HepG2 (cell line): ENCODE results near the gene SYMPK. TPM values are rescaled to one million over a fixed set of nuclear protein-coding genes. Genes with fewer than 3 reads are reported as not detected.

Experiments used
- ASH2L ChIP-seq: fragments of 300-600, 200-600 bp; sonication (generic); IDR thresholded peaks from 2 replicates; pipeline ENCODE4 v1.7.0; 2017; ENCODE audit warnings: low read depth, mild to moderate bottlenecking, moderate library complexity, mixed read lengths, low read length; ENCODE audit not compliant: insufficient read length
- CHD2 ChIP-seq: IDR thresholded peaks from 2 replicates; pipeline ENCODE4 v1.6.1; 2011; ENCODE audit warnings: low read depth, low read length, improper control_type of control experiment
- FOXJ3 ChIP-seq: sonication (generic); formaldehyde crosslinking; IDR thresholded peaks from 2 replicates; pipeline ENCODE4 v1.4.0; 2020; ENCODE audit warnings: missing genetic modification reagents, mild to moderate bottlenecking, borderline replicate concordance
- GABPB1 ChIP-seq: IDR thresholded peaks from 2 replicates; pipeline ENCODE4 v1.6.1; 2016; ENCODE audit warnings: mild to moderate bottlenecking, missing genetic modification reagents, moderate library complexity, missing compliant biosample characterization
- GATAD2A ChIP-seq: IDR thresholded peaks from 2 replicates; pipeline ENCODE4 v1.6.1; 2016
- HDAC1 ChIP-seq: sonication (generic); formaldehyde crosslinking; IDR thresholded peaks from 2 replicates; pipeline ENCODE4 v1.5.1; 2020; ENCODE audit warnings: mild to moderate bottlenecking, missing genetic modification reagents
- HMGA1 ChIP-seq: sonication (generic); formaldehyde crosslinking; conservative IDR thresholded peaks from 2 replicates; pipeline ENCODE4 v1.4.0; 2020; ENCODE audit warnings: missing genetic modification reagents
- IRX3 ChIP-seq: sonication (generic); formaldehyde crosslinking; IDR thresholded peaks from 2 replicates; pipeline ENCODE4 v1.8.1; 2023; ENCODE audit warnings: mild to moderate bottlenecking, low read depth, missing genetic modification reagents, borderline replicate concordance
- MTA1 ChIP-seq: sonication (generic); formaldehyde crosslinking; IDR thresholded peaks from 2 replicates; pipeline ENCODE4 v1.4.0; 2020; ENCODE audit warnings: missing genetic modification reagents, mild to moderate bottlenecking, borderline replicate concordance
- NFYB ChIP-seq: sonication (generic); formaldehyde crosslinking; IDR thresholded peaks from 2 replicates; pipeline ENCODE4 v1.4.0; 2020; ENCODE audit warnings: missing genetic modification reagents
- PATZ1 ChIP-seq: sonication (generic); formaldehyde crosslinking; IDR thresholded peaks from 2 replicates; pipeline ENCODE4 v1.4.0; 2020; ENCODE audit warnings: missing genetic modification reagents
- RCOR2 ChIP-seq: IDR thresholded peaks from 2 replicates; pipeline ENCODE4 v1.6.1; 2016; ENCODE audit warnings: missing biosample characterization, missing genetic modification reagents
- RELA ChIP-seq: sonication (generic); formaldehyde crosslinking; IDR thresholded peaks from 2 replicates; pipeline ENCODE4 v1.4.0; 2020; ENCODE audit warnings: missing genetic modification reagents
- REPIN1 ChIP-seq: sonication (generic); formaldehyde crosslinking; IDR thresholded peaks from 2 replicates; pipeline ENCODE4 v1.8.0; 2022; ENCODE audit warnings: missing genetic modification reagents, low read depth, mild to moderate bottlenecking, borderline replicate concordance
- SP4 ChIP-seq: sonication (generic); formaldehyde crosslinking; IDR thresholded peaks from 2 replicates; pipeline ENCODE4 v1.8.1; 2023; ENCODE audit warnings: mild to moderate bottlenecking, missing genetic modification reagents
- TAF1 ChIP-seq: sonication (generic); formaldehyde crosslinking; IDR thresholded peaks from 2 replicates; pipeline ENCODE4 v1.4.0; 2020; ENCODE audit warnings: missing genetic modification reagents
- TGIF2 ChIP-seq: IDR thresholded peaks from 2 replicates; pipeline ENCODE4 v1.6.1; 2016; ENCODE audit warnings: control low read depth, missing compliant biosample characterization
- ZEB1 ChIP-seq: IDR thresholded peaks from 2 replicates; pipeline ENCODE4 v1.6.1; 2012; ENCODE audit warnings: mild to moderate bottlenecking, low read depth, inconsistent platforms; ENCODE audit not compliant: insufficient replicate concordance
- ZFP91 ChIP-seq: sonication (generic); formaldehyde crosslinking; IDR thresholded peaks from 2 replicates; pipeline ENCODE4 v1.9.0; 2022; ENCODE audit warnings: missing genetic modification reagents, mild to moderate bottlenecking, borderline replicate concordance
- ZNF160 ChIP-seq: sonication (generic); formaldehyde crosslinking; IDR thresholded peaks from 2 replicates; pipeline ENCODE4 v1.8.0; 2022; ENCODE audit warnings: mild to moderate bottlenecking, inconsistent platforms, missing genetic modification reagents
- ZNF276 ChIP-seq: sonication (generic); formaldehyde crosslinking; IDR thresholded peaks from 2 replicates; pipeline ENCODE4 v1.4.0; 2020; ENCODE audit warnings: mild to moderate bottlenecking, low read depth, missing genetic modification reagents
- ZNF30 ChIP-seq: sonication (generic); formaldehyde crosslinking; IDR thresholded peaks from 2 replicates; pipeline ENCODE4 v1.5.0; 2020; ENCODE audit warnings: mild to moderate bottlenecking, missing genetic modification reagents
- ZNF335 ChIP-seq: sonication (generic); formaldehyde crosslinking; IDR thresholded peaks from 2 replicates; pipeline ENCODE4 v1.4.0; 2020; ENCODE audit warnings: missing genetic modification reagents
- ZNF503 ChIP-seq: sonication (generic); formaldehyde crosslinking; IDR thresholded peaks from 2 replicates; pipeline ENCODE4 v1.4.0; 2020; ENCODE audit warnings: missing genetic modification reagents
- polyA plus RNA-seq, 8 experiments: library from polyadenylated mRNA; depleted of rRNA in 3 of 8; stranded (reverse) in 7 of 8; unstranded in 1 of 8; fragments of >200 nt; fragmentation: Illumina TruSeq in 4 of 8; extraction: Trizol in 4 of 8; gene quantifications; 2 replicates each; pipeline versions ENCODE4 v1.2.1 to v1.2.3, GENCODE V29; 2011 to 2016; ENCODE audit warnings: low read depth in 4 of 8, missing spikeins in 1 of 8, mixed read lengths in 1 of 8; ENCODE audit not compliant: insufficient read depth in 1 of 8
- total RNA-seq, 5 experiments: library from RNA; depleted of rRNA; stranded (reverse); fragments of >200 nt; fragmentation: Illumina TruSeq; extraction: Trizol; gene quantifications; 2 replicates each; pipeline ENCODE4 v1.2.3, GENCODE V29; 2016; ENCODE audit warnings: low read depth in 1 of 5

SYMPK gene
- total and polyA plus RNA-seq, 2 of the 13 experiments (the other 11 are each of a cell fraction or from before 2014, with no cell fraction given) = 21.9 to 55.7 TPM

- TF ChIP-seq ZFP91 (CRISPR knock-in tag) (peak; percentile 63; the same call in 1 of the 2 replicates), HDAC1 (CRISPR knock-in tag) (peak; percentile 43; the same call in 1 of the 2 replicates), ZNF160 (CRISPR knock-in tag) (no peak), TGIF2 (0 out of 2 replicates have a peak, but pooled peaks have one; percentile 14), CHD2 (no peak), RCOR2 (peak; percentile 49), SP4 (CRISPR knock-in tag) (peak; percentile 27; the same call in 1 of the 2 replicates), NFYB (peak; percentile 59), TAF1 (CRISPR knock-in tag) (peak; percentile 29; the same call in 1 of the 2 replicates), RELA (CRISPR knock-in tag) (no peak), ZNF30 (CRISPR knock-in tag) (no peak), ZNF503 (0 out of 2 replicates have a peak, but pooled peaks have one; percentile 42), ZNF276 (0 out of 2 replicates have a peak, but pooled peaks have one; percentile 36), ZEB1 (peak; percentile 27), MTA1 (CRISPR knock-in tag) (peak; percentile 74; the same call in 1 of the 2 replicates), GABPB1 (CRISPR knock-in tag) (peak; percentile 42), REPIN1 (peak; percentile 25; the same call in 1 of the 2 replicates), ZNF335 (CRISPR knock-in tag) (0 out of 2 replicates have a peak, but pooled peaks have one; percentile 37), FOXJ3 (peak; percentile 76), GATAD2A (CRISPR knock-in tag) (peak; percentile 54; the same call in 1 of the 2 replicates), ASH2L (peak; percentile 62), HMGA1 (CRISPR knock-in tag) (no peak), IRX3 (no peak), PATZ1 (CRISPR knock-in tag) (peak; percentile 96)
These were observed 32.6 kb upstream of the SYMPK start (continued) for GRCh38 chr19:45895519-45895972.
